DOHH2 (cell line): ENCODE results near the gene FXYD6.

Experiments
- EZH2phosphoT487 ChIP-seq: fragments of 200-600 bp; sonication (generic); IDR thresholded peaks from 2 replicates; pipeline ENCODE4 v1.6.1; 2017; ENCODE audit warnings: borderline replicate concordance, mild to moderate bottlenecking, antibody characterized with exemption, low read length, moderate library complexity, mixed read lengths
- TF ChIP-seq, protein P1 (sequence below): fragments of 200-600 bp; sonication (generic); IDR thresholded peaks from one replicate; pipeline ENCODE4 v1.5.1; 2014; ENCODE audit warnings: antibody characterized with exemption, mild to moderate bottlenecking, low read depth, low read length; ENCODE audit not compliant: poor library complexity, severe bottlenecking

DNA sequence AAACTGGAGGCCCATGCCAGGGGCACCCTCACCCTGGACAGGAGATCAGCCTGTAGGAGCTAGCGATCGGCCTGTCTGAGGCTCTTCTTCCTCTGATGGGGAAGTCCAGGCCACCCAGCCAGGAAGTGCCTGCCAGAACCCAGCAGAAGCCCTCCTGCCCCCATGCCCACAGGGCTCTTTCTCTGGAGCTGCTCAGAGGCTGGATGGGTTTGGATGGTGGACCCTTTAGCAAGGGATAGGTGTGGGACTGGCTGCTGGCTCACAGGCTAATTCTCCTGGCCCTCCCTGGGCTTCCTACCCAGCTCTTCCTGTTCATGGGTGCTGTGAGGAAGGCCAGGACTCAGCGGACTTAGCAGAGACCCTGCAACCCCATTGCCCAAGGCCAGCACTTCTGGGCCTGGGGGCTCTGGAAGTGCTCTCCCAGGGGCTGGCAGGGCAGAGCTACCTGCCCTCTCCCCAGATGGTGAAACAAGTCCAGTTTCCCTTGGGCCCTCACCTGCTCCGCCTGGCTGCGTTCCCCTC, 59.6 kb downstream of the FXYD6 start:
- TF ChIP-seq, protein P1, sequence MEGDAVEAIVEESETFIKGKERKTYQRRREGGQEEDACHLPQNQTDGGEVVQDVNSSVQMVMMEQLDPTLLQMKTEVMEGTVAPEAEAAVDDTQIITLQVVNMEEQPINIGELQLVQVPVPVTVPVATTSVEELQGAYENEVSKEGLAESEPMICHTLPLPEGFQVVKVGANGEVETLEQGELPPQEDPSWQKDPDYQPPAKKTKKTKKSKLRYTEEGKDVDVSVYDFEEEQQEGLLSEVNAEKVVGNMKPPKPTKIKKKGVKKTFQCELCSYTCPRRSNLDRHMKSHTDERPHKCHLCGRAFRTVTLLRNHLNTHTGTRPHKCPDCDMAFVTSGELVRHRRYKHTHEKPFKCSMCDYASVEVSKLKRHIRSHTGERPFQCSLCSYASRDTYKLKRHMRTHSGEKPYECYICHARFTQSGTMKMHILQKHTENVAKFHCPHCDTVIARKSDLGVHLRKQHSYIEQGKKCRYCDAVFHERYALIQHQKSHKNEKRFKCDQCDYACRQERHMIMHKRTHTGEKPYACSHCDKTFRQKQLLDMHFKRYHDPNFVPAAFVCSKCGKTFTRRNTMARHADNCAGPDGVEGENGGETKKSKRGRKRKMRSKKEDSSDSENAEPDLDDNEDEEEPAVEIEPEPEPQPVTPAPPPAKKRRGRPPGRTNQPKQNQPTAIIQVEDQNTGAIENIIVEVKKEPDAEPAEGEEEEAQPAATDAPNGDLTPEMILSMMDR = no peak
- no peak for TF ChIP-seq EZH2phosphoT487
